ENCODE data around the gene INPP5A. TPM values are rescaled to one million over a fixed set of nuclear protein-coding genes. Genes with fewer than 3 reads are reported as not detected.

The INPP5A gene
- total and polyA plus RNA-seq, 10 donors, result 11.1 to 41.3 (median 30.8) TPM

DNA sequence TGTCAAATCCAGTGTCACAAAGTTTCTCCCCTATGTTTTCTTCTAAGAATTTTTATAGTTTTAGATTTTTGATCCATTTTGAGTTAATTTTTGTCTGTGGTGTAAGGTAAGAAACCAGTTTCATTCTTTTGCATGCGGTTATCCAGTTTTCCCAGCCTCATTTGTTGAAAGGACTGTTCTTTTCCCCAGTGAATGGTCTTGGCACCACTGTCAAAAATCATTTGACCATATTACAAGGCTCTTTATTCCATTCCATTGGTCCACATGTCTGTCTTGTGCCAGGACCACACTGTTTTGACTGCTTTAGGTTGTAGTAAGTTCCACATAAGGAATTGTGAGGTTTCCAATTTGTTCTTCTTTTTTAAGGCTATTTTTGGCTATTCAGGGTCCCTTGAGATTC, 64.0 kb downstream of the INPP5A start:
- Histone ChIP-seq H3K4me3 (no peak overlapping the region), H3K36me3 (peaks cover 0 to 16% (median 0%) of the 10 kb centered on the region in 6 donors), H3K4me1 (peaks cover 6 to 33% (median 20%) of the 10 kb centered on the region in 6 donors), H3K27me3 (replicated peaks in 1 of 7) (no peaks in the 10 kb centered on the region), H3K9me3 (peaks cover 0 to 26% (median 22%) of the 10 kb centered on the region in 8 donors), H3K27ac (no peak overlapping the region)
- TF ChIP-seq CTCF (IDR thresholded peaks at IDR 0.05 in 8 of 11, conservative IDR thresholded peaks at IDR 0.05 in 3 of 11), result no peak
- TF ChIP-seq POLR2AphosphoS5 (IDR thresholded peaks at IDR 0.05), result no peak
- TF ChIP-seq POLR2A (IDR thresholded peaks at IDR 0.05), result no peak
- no peak for DNase-seq
- 92 to 100% (median 97%) methylated on average over 1 of the region's 1 CpG for WGBS, 5 donors
- intact Hi-C loops (cut with DNase I; ENCODE audit: low total_unique reads), result no loop called here

DNA sequence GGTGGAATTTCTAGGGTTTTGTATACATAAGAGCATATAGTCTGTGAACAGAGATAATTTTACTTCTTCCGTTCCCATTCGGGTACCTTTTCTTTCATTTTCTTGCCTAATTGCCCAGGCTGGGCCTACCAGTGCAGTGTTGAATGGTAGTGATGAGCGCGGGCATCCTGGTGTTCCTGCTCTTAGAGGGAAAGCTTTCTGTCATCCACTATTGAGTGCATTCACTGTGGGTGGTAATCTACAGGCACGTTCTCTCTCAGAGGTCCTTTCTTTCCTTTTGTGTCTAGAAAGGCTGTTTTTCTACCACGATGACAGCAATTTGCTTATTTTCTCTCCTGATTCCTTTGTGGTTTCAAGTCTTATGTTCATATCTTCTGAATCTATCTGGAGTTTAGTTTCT, 65.0 kb downstream of the INPP5A start:
- H3K27ac ChIP-seq, result no peak overlapping the region
- peaks cover 0 to 26% (median 22%) of the 10 kb centered on the region in 8 donors for H3K9me3 ChIP-seq
- no peak for TF ChIP-seq CTCF (IDR thresholded peaks at IDR 0.05 in 8 of 11, conservative IDR thresholded peaks at IDR 0.05 in 3 of 11)
- TF ChIP-seq POLR2A (IDR thresholded peaks at IDR 0.05), result no peak
- TF ChIP-seq POLR2AphosphoS5 (IDR thresholded peaks at IDR 0.05), result no peak
- 91 to 96% (median 93%) methylated on average over 6 of the region's 6 CpGs for WGBS, 5 donors
- intact Hi-C loops (cut with DNase I; ENCODE audit: low total_unique reads), result no loop called here
- no peak for DNase-seq
- peaks cover 11 to 35% (median 22%) of the 10 kb centered on the region in 6 donors for H3K4me1 ChIP-seq
- no peaks in the 10 kb centered on the region for H3K27me3 ChIP-seq (replicated peaks in 1 of 7)
- H3K4me3 ChIP-seq, result no peak overlapping the region
- H3K36me3 ChIP-seq, result peaks cover 0 to 19% (median 0%) of the 10 kb centered on the region in 6 donors

GRCh38 chr10:132603851-132604533, 66.4 kb downstream of the INPP5A start:
- H3K9me3 ChIP-seq, result peaks cover 0 to 24% (median 22%) of the 10 kb centered on the region in 8 donors
- 95 to 98% (median 97%) methylated on average over 30 of the region's 30 CpGs for WGBS, 5 donors
- no peak overlapping the region for H3K27ac ChIP-seq
- peak; percentile 51 for DNase-seq
- H3K36me3 ChIP-seq, result peaks cover 0 to 33% (median 3%) of the 10 kb centered on the region in 6 donors
- intact Hi-C loops (cut with DNase I; ENCODE audit: low total_unique reads), result no loop called here
- H3K27me3 ChIP-seq (replicated peaks in 1 of 7), result no peaks in the 10 kb centered on the region
- no peak for TF ChIP-seq CTCF (IDR thresholded peaks at IDR 0.05 in 8 of 11, conservative IDR thresholded peaks at IDR 0.05 in 3 of 11)
- TF ChIP-seq POLR2A (IDR thresholded peaks at IDR 0.05), result no peak
- TF ChIP-seq POLR2AphosphoS5 (IDR thresholded peaks at IDR 0.05), result no peak
- no peak overlapping the region for H3K4me3 ChIP-seq
- H3K4me1 ChIP-seq, result peaks cover 11 to 31% (median 20%) of the 10 kb centered on the region in 6 donors

GRCh38 chr10:132604686-132605085, 67.1 kb downstream of the INPP5A start:
- Histone ChIP-seq H3K4me3 (no peak overlapping the region), H3K4me1 (peaks cover 11 to 31% (median 20%) of the 10 kb centered on the region in 6 donors), H3K27me3 (replicated peaks in 1 of 7) (no peaks in the 10 kb centered on the region), H3K9me3 (peaks cover 0 to 18% (median 15%) of the 10 kb centered on the region in 8 donors), H3K27ac (no peak overlapping the region), H3K36me3 (peaks cover 0 to 30% (median 3%) of the 10 kb centered on the region in 6 donors)
- TF ChIP-seq POLR2A (IDR thresholded peaks at IDR 0.05) (no peak), CTCF (IDR thresholded peaks at IDR 0.05 in 8 of 11, conservative IDR thresholded peaks at IDR 0.05 in 3 of 11) (no peak)
- WGBS, 5 donors, result 90 to 95% (median 94%) methylated on average over 3 of the region's 3 CpGs
- intact Hi-C loops (cut with DNase I; ENCODE audit: low total_unique reads), result no loop called here
- DNase-seq, result no peak
